Mesenteric fat pad (tissue), 1 donor: ENCODE measurements around the gene STPG4. TPM values are rescaled to one million over a fixed set of nuclear protein-coding genes. Genes with fewer than 3 reads are reported as not detected.
"Not testable (repeated sequence)": the region's sequence is repeated elsewhere in the genome, so short reads cannot be mapped to it uniquely, and the experiment has no call there.

Experiments
- DNase-seq: peaks from one replicate; pipeline ENCODE4 v3.0.0-alpha.2; 2020; ENCODE audit warnings: low spot score
- long read RNA-seq: library from polyadenylated mRNA; unstranded; transcript quantifications from one replicate; pipeline ENCODE4 v2.0.0, GENCODE V29; 2020
- total RNA-seq: library from RNA; stranded (reverse); fragmentation: NEBNext Ultra II Directional; extraction: Animal tissue kit (Norgen Biotek cat#: 25700); gene quantifications from one replicate; pipeline ENCODE4 v1.2.1, GENCODE V29; 2021
- donor health status: DM: yes; HTN: yes; CAD: no.

The STPG4 gene, protein sequence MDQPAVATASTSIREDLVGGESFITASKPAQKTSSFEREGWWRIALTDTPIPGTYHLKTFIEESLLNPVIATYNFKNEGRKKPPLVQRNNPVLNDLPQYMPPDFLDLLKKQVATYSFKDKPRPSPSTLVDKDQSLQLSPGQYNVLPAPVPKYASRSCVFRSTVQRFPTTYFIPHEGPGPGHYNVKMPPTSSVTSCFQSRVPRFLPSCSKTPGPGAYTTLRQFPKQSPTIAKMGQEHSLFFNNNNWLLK
- not detected for total RNA-seq
- long read RNA-seq, partial matches to known transcripts: 0 of 29 reads
- long read RNA-seq, other reads (novel, unspliced or antisense): 29 of 29 reads

DNA sequence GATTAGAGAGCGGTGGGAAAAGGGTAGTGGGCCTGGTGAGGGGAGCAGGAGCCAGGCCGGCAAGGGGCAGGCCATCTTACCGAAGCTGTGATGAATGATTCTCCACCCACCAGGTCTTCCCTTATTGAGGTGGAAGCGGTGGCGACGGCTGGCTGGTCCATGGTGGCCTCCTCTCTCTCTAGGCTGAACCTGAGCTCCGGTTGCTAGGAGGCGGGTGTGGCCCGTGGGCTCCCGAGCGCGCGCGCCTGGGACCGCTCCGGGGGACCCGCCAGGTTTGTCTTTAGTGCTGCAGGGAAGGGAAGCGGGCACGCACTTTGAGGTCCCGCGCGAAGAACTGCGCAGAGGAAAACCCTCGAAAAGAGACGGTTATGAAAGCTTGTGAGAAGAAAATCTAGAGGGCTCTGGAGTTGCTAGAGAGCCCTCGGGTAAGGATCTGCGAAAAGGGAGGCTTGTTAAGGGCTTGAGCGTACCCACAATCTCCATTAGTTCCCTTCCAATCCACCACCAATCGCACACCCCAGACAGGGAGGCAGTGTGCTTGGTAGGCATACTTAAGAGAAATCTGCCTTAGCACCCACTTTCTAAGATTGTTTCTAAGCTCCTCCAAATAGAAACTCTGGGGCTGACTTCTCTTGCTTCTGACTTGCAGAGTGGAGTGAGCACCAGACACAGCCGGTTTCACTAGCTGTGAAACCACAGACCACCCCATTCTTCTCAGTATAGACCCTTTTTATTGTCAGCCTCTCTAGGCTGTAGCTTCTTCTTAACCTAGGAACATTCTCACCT lies at the start of gene STPG4:
Gene STPG4, minus strand, starts transcription at position 218 of the 786 bp plus-strand sequence. Its CDS starts 57 bp downstream, at position 161.
- no peak for DNase-seq

DNA sequence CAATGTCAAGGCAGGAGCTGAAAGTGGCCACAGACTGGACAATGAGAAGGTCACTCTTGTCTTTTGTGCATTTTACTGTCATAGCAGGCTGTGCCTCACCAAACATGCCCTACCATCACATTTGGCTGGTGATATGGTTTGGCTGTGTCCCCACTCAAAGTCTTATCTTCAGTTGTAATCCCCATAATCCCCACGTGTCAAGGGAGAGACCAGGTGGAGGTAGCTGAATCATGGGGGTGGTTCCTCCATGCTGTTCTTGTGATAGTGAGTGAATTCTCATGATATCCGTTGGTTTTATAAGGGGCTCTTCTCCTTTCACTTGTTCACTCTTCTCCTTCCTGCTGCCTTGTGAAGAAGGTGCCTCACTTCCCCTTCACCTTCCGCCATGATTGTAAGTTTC lies 49.6 kb upstream of the STPG4 start:
- no peak for DNase-seq

DNA sequence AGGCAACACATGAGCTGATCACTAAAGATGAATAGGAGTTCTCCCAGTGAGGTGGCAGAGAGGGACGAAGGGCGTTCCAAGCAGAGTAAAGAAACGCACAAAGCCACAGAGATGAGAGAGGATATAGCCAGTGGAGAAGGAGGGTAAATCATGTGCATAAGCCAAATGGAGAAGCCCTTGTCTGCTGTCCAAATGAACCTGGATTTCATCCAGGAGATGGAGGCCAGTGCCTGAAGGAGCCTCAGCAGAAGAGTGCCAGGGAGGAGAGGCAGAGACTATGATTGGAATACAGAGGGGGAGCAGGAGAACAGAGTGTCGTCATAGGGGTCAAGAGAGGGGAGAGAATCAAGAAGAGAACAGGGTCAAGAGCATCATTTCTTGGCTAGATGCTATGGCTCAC lies 48.9 kb upstream of the STPG4 start:
- no peak for DNase-seq

- no peak for DNase-seq
Measured at GRCh38 chr2:47201224-47201623, 46.1 kb upstream of the STPG4 start.

DNA sequence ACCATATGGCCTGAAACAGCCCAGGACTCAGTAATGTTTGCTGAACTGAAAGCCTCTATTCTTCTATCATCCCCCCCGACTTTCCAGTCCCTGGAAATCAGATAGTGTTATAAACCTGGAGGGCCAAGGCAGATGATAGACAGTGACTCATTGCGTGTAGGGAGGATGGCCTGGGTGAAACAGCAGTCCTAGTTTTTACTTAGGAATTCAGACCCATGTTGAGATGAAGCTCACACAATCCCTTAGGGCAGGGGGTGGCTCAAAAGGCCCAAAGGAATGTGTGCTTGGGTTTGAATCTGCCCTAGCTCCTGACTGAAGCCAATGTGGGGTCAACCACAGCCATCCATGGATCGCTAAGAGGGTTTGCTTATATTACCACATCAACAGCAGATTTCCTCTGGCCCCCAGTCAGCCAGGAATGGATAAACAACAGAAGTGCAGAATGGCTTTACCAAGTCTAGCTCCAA lies 43.9 kb upstream of the STPG4 start:
- DNase-seq: no peak

DNA sequence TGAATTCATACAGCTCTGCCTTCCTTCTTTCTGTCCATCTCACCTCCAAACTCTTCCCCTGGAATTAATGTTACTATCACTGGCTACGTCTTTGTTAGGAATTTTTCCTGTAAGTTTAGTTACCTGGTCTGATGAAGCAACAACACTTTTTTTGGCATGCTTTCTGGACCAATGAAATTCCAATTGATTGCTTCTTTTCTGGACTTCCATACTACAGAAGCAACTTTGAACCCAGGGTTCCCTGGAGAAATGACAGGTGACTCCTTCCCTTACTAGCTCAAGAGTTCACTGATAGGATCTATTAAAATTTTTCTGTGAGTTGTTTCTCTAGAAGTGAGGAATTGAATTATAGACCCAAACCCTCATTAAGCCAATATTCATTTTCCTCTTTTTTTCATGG lies 41.4 kb upstream of the STPG4 start:
- no peak for DNase-seq

GRCh38 chr2:47196046-47196445 lies 40.9 kb upstream of the STPG4 start:
- no peak for DNase-seq

- DNase-seq: no peak
Measured at GRCh38 chr2:47195148-47195547, 40.0 kb upstream of the STPG4 start.

GRCh38 chr2:47194410-47194809 lies 39.3 kb upstream of the STPG4 start:
- no peak for DNase-seq

DNA sequence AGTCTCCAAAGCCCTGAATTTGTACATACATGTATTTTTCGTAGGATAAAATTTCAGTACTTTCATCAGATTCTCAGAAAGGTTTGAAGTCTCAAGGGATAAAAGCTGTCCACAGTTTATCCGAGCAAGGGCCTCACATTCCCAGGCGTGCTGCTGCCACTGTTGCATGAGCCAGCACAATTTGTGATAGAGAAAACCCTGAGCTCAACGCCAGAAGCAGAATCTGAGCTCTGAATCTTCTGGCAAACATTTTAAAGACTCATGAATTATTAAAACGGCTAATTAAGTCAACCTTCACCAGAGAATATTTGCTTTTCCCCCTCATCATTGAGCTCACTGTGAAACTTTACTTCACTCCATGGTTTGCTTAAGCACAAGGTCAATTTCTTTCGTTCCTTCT lies 38.5 kb upstream of the STPG4 start:
- DNase-seq: no peak

GRCh38 chr2:47190188-47190881 lies 35.2 kb upstream of the STPG4 start:
- no peak for DNase-seq

GRCh38 chr2:47189635-47190034 lies 34.5 kb upstream of the STPG4 start:
- DNase-seq: no peak

DNA sequence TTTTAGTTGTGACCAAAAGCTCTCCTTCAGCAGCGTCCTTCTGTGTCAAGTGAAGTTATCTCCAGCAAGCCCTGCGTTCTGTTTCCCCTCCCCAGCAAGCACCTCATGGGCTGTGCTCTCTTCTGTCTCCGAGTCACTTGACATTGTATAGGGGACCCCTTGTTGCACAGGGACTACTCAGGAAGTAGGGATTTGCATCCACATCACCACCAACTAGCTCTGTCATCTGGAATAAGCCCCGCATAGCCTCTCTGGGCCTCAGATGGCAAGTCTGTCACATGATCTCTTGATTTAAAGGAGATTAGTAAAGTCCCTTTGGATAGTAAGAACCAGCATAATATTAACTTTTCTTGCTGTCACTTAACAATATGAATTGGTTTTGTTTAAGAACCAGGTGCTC lies 32.0 kb upstream of the STPG4 start:
- DNase-seq: no peak

DNA sequence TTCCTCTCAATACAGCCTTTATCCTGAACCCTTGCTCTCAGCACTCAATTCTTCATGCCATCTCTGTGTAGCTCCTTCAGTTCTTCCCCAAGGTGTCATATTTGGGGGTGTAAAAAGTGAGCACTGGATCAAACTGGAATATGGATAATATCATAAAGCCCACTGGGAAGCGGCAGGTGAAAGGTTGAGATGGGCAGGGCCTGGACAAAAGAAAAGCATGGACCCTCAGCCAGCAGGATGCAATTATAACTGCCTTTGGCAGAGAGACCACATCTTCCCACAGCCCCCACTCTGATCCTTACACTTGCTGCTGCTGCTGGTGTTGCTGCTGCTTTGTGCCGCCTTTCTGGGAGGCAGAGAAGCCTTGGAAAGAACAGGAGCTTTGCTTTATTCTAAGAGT lies 31.2 kb upstream of the STPG4 start:
- DNase-seq: no peak

GRCh38 chr2:47185098-47185497 lies 30.0 kb upstream of the STPG4 start:
- DNase-seq: not testable (repeated sequence)

DNA sequence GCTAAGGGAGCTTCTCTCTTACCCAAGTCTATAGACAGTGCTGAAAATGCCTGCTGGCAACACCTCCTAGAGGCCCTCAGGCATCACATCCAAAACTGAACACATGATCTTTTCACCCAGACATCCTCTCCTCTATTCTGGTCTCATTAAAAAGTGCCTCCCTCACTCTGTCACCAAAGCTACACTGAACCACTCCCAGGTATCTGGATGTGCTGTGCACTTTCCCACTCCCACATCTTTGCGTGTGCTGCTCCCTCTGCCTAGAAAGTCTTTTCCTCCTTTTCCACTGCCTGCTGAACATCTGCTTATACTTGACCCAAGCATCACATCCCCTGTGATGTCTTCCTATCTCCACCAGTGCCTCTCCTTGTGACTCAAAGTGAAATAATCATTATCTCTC lies 26.1 kb upstream of the STPG4 start:
- no peak for DNase-seq

GRCh38 chr2:47180531-47180930 lies 25.4 kb upstream of the STPG4 start:
- no peak for DNase-seq

GRCh38 chr2:47179388-47179787 lies 24.3 kb upstream of the STPG4 start:
- no peak for DNase-seq

DNA sequence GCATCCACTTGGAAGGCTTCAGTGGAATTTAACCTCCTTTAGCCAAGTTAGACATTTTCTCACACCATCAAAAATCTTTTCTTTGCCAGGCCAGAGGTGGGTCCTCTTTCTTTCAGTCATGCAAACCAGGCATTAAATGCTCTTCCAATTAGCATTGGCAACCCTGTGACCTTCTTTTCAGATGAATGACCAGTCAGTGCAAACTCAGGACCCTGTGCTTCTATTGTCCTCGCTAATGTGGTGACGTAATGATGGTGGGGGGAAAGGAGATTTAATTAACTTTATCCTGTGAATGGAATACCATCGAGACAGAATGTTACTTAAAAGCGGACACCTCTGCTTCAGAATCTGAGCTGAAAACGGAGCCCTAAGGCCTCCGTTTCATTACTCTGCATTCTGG lies 23.2 kb upstream of the STPG4 start:
- no peak for DNase-seq

DNA sequence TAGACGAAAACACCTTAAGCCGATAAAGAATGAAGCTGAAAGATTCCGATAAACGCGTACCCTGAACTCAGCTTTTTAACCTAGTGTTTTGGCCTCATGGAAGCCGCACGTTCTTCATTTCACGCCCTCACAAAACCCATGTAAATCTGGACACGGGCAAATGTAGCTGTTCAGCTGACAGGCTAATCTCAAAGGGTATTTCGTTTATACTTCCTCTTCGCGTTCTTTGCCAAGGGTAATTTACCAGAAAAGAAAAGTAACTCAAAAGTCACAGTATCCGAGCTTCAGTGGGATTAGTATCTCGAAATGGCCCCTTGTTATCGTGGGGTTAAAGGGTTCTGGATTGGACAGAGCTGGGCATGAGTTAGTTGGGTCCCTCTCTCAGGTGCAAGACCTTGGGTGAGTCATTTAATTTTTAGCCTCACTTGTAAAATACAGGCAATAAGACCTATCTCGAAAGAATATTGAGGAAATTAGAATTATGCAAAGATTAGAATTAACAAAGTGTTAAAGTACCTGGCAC lies 22.0 kb upstream of the STPG4 start:
- no peak for DNase-seq

DNA sequence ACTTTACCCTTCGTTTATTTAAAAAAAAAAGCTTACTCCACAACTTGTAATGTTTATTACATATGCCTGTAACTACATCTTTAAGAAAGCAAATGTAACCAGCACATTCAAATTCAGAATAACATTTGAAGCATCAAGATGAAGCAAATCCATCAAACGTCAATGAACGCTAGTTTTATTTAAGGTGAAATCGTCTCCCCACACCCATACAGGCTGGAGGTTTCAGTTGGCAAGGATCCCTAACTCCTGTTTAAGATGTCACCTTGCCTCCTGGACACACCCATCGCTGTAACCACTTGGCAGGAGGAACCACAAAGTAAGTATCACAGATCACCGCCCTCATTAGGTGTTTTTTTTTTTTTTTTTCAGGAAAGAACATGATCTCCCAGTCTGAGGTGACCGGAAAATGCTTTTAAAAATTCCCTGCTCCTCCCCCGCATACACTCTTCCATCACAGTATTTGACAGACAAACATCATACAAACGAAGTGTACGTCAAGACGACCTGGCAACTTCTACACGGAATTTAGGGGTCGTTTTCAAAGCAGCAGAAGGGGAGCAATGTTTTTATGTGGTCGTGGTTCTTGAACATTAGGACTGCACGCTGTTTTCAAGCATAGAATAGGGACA lies 19.7 kb upstream of the STPG4 start:
- DNase-seq: no peak
